K562 (cell line): ENCODE data around the gene PTPRU. TPM values are rescaled to one million over a fixed set of nuclear protein-coding genes. Genes with fewer than 3 reads are reported as not detected.

Experiments used
- ATAC-seq: fragments of 200-7000 bp; cut with Tn5 transposase; 3 replicates; pipeline ENCODE4 v1.9.1; 2020; ENCODE audit warnings: moderate library complexity
- BruUV-seq: library from RNA; stranded (reverse); fragments of 400-500 nt; replicated peaks from 2 replicates; lab custom pipeline; 2021; lab: Mats Ljungman, UMichigan
- CTCF ChIA-PET: fragments of 300-600 bp; formaldehyde crosslinking; extraction: SDS; loops from one replicate; lab custom pipeline; 2021; ENCODE audit warnings: low intra/inter-chr PET ratio; lab: Yijun Ruan, JAX
- POLR2A ChIA-PET: fragments of 300-600, 350-650 bp; sonication (Branson Sonifier 250); formaldehyde crosslinking; extraction: SDS; loops from one replicate; lab custom pipeline; 2021; ENCODE audit warnings: antibody characterized with exemption, inconsistent platforms; lab: Yijun Ruan, JAX
- DNase-seq, 4 experiments: peaks; one replicate each; pipeline versions ENCODE4 v3.0.0 to v3.0.0-alpha.2; 2011 to 2018; ENCODE audit warnings: low spot score in 3 of 4, mixed read lengths in 3 of 4; ENCODE audit errors: extremely low read depth in 1 of 4
- FAIRE-seq: peaks from 2 replicates; lab custom pipeline; 2011; peaks lifted over from hg19 to GRCh38; lab: Jason Lieb, UNC
- H2AFZ ChIP-seq: 2 replicates; pipeline ENCODE4 v1.6.0; 2011; ENCODE audit warnings: low read depth, low read length, control low read depth, inconsistent platforms
- H3K27ac ChIP-seq: fragments of 200-600 bp; 3 replicates; pipeline ENCODE4 v1.8.0; 2011; ENCODE audit warnings: low read depth, mild to moderate bottlenecking, control low read depth, inconsistent platforms, low read length, moderate library complexity, mixed read lengths; ENCODE audit errors: extremely low read depth
- H3K27me3 ChIP-seq, 2 experiments: fragments of 300-600 bp in 1 of 2; 2 replicates in 1 of 2; 3 replicates in 1 of 2; pipeline versions ENCODE4 v1.6.0 to v1.8.0; 2011; ENCODE audit warnings: inconsistent platforms in 2 of 2, low read length in 2 of 2, mild to moderate bottlenecking in 1 of 2, mixed read lengths in 1 of 2, moderate library complexity in 1 of 2; ENCODE audit not compliant: control insufficient read depth in 2 of 2, insufficient read depth in 2 of 2
- H3K36me3 ChIP-seq: fragments of 300-600 bp; 3 replicates; pipeline ENCODE4 v1.8.0; 2011; ENCODE audit warnings: mild to moderate bottlenecking, low read length, inconsistent platforms; ENCODE audit not compliant: control insufficient read depth, insufficient read depth
- H3K4me1 ChIP-seq, 2 experiments: fragments of 200-600 bp in 1 of 2; replicated peaks in 1 of 2; 2 replicates in 1 of 2; 3 replicates in 1 of 2; pipeline versions ENCODE4 v1.5.1 to v1.8.0; 2011; ENCODE audit warnings: inconsistent platforms in 2 of 2, low read length in 2 of 2, mild to moderate bottlenecking in 1 of 2, mixed read lengths in 1 of 2, moderate library complexity in 1 of 2; ENCODE audit not compliant: control insufficient read depth in 2 of 2, insufficient read depth in 2 of 2
- H3K4me2 ChIP-seq: 2 replicates; pipeline ENCODE4 v1.6.1; 2011; ENCODE audit warnings: low read length, control low read depth, inconsistent platforms, mixed read lengths; ENCODE audit not compliant: insufficient read depth
- H3K4me3 ChIP-seq: fragments of 200-600 bp; sonication (generic), shearing (Covaris generic); 2 replicates; pipeline ENCODE4 v1.5.1; 2016; ENCODE audit warnings: control low read depth, inconsistent platforms
- H3K79me2 ChIP-seq: fragments of 200-600 bp; 3 replicates; pipeline ENCODE4 v1.8.0; 2011; ENCODE audit warnings: low read length, inconsistent platforms; ENCODE audit not compliant: control insufficient read depth, insufficient read depth
- H3K9ac ChIP-seq, 2 experiments: 2 replicates each; pipeline versions ENCODE4 v1.6.0 to v1.6.1; 2011; ENCODE audit warnings: low read depth in 2 of 2, low read length in 2 of 2, control low read depth in 1 of 2, inconsistent platforms in 1 of 2, mild to moderate bottlenecking in 1 of 2, mixed read lengths in 1 of 2; ENCODE audit not compliant: insufficient read depth in 1 of 2
- H3K9me1 ChIP-seq: one replicate; pipeline ENCODE4 v1.6.0; 2011; ENCODE audit warnings: inconsistent platforms, mild to moderate bottlenecking, low read length, moderate library complexity; ENCODE audit not compliant: control insufficient read depth, insufficient read depth
- H3K9me3 ChIP-seq: replicated peaks from 2 replicates; pipeline ENCODE4 v1.5.1; 2011; ENCODE audit warnings: low read depth, low read length, inconsistent platforms; ENCODE audit not compliant: control insufficient read depth, insufficient read depth
- H4K20me1 ChIP-seq: replicated peaks from 2 replicates; pipeline ENCODE4 v1.6.1; 2011; ENCODE audit warnings: low read length, inconsistent platforms, mixed read lengths; ENCODE audit not compliant: control insufficient read depth, insufficient read depth
- C11orf30 ChIP-seq: fragments of 450-650 bp; IDR thresholded peaks from 2 replicates; pipeline ENCODE4 v1.6.1; 2016; ENCODE audit warnings: low read depth, mild to moderate bottlenecking
- ELF1 ChIP-seq: fragments of 200-800 bp; sonication (Bioruptor generic); IDR thresholded peaks from 2 replicates; pipeline ENCODE4 v1.6.1; 2016; ENCODE audit warnings: missing genetic modification characterization, missing compliant biosample characterization
- GABPB2 ChIP-seq: fragments of 250-450 bp; sonication (Bioruptor Pico); conservative IDR thresholded peaks from 2 replicates; pipeline ENCODE4 v1.5.1; 2021; ENCODE audit warnings: mild to moderate bottlenecking
- GATAD2B ChIP-seq: fragments of 450-650 bp; IDR thresholded peaks from 2 replicates; pipeline ENCODE4 v1.6.1; 2017; ENCODE audit warnings: mild to moderate bottlenecking, borderline replicate concordance
- KAT8 ChIP-seq: fragments of 450-650 bp; IDR thresholded peaks from 2 replicates; pipeline ENCODE4 v1.6.1; 2016; ENCODE audit warnings: low read depth, mild to moderate bottlenecking
- TBP ChIP-seq: optimal IDR thresholded peaks from 2 replicates; pipeline ENCODE3; 2011; ENCODE audit warnings: low read depth, low read length, improper control_type of control experiment
- TRIM24 ChIP-seq, 2 experiments: fragments of 450-650 bp; IDR thresholded peaks; 2 replicates each; pipeline ENCODE4 v1.6.1; 2016
- ZMIZ1 ChIP-seq, 2 experiments: fragments of 150-350 bp in 1 of 2; IDR thresholded peaks; 2 replicates each; pipeline ENCODE4 v1.6.1; 2012 to 2016; ENCODE audit warnings: low read depth in 2 of 2, low read length in 2 of 2, mild to moderate bottlenecking in 1 of 2, moderate library complexity in 1 of 2
- ZNF449 ChIP-seq: fragments of 250-450 bp; sonication (Bioruptor Pico); IDR thresholded peaks from 2 replicates; pipeline ENCODE4 v1.8.0; 2022; ENCODE audit warnings: moderate library complexity, mild to moderate bottlenecking, inconsistent platforms
- ZNF644 ChIP-seq: fragments of 200-800 bp; sonication (Bioruptor generic); IDR thresholded peaks from 2 replicates; pipeline ENCODE4 v1.6.1; 2016; ENCODE audit warnings: low read depth, missing genetic modification characterization, missing compliant biosample characterization
- in situ Hi-C: fragments of 300-500 bp; cut with MboI; formaldehyde crosslinking; loops from 4 replicates; pipeline ENCODE4 v1.15.0; 2018; ENCODE audit warnings: inconsistent platforms, mixed read lengths
- intact Hi-C: fragments of 100-400 bp; cut with micrococcal nuclease; formaldehyde crosslinking; loops from 2 replicates; pipeline ENCODE4 v1.14.2; 2022
- polyA plus RNA-seq, 8 experiments: library from polyadenylated mRNA; depleted of rRNA in 4 of 8; stranded (reverse) in 5 of 8; unstranded in 3 of 8; fragments of >200 nt; fragmentation: Nextera tagmentation in 2 of 8; fragmentation: Illumina TruSeq in 1 of 8; extraction: Ambion mirVana in 2 of 8; extraction: Trizol in 1 of 8; gene quantifications; 2 replicates each; pipeline versions ENCODE4 v1.2.1 to v1.2.3, GENCODE V29; 2011 to 2014; ENCODE audit warnings: inconsistent platforms in 1 of 8, missing spikeins in 1 of 8
- total RNA-seq, 7 experiments: library from RNA; depleted of rRNA in 6 of 7; stranded (reverse); fragments of >200 nt in 6 of 7; fragmentation: Illumina TruSeq in 2 of 7; extraction: Trizol in 2 of 7; gene quantifications; 2 replicates each; pipeline versions ENCODE4 v1.2.1 to v1.2.3, GENCODE V29; 2011 to 2021; ENCODE audit warnings: low replicate concordance in 1 of 7
- TF ChIP-seq, protein P1 (sequence below): fragments of 250-450 bp; sonication (Bioruptor Pico); IDR thresholded peaks from 2 replicates; pipeline ENCODE4 v1.5.0; 2020; ENCODE audit warnings: mild to moderate bottlenecking, borderline replicate concordance
- TF ChIP-seq, protein P2 (sequence below): IDR thresholded peaks from 2 replicates; pipeline ENCODE4 v1.6.1; 2016; ENCODE audit warnings: missing genetic modification characterization, missing compliant biosample characterization
- TF ChIP-seq, protein P3 (sequence below): fragments of 250-450 bp; sonication (Bioruptor Pico); IDR thresholded peaks from 2 replicates; pipeline ENCODE4 v1.5.1; 2021; ENCODE audit warnings: mild to moderate bottlenecking

The PTPRU gene
- total and polyA plus RNA-seq, 9 of the 15 experiments (the other 6 are each of a cell fraction or from before 2014, with no cell fraction given) = 0.01 to 2.9 (median 1.0) TPM

DNA sequence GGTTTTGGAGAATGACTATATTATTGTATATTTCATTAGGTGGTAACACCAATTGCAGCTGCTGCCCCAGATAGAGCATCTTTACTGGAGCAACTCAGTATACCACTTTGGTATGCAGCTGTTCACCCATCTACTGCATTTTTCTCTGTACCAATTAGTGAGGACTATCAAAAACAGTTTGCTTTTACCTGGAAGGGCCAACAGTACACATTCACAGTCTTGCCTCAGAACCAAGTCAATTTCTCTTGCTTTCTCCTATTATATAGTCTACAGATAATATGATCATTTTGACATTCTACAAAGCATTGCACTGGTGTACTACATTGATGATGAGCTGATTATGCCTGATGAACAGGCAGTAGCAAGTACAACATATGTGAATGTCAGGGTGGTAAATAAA, 99.3 kb downstream of the PTPRU start:
- ChIA-PET POLR2A (interaction anchor here (1.0 kb wide), 1 partner anchor 15 kb away, joined by 3 read pairs; no protein-coding TSS in a partner anchor), CTCF (no interaction called here)
- no peaks in the 10 kb centered on the region for H3K9me3 ChIP-seq
- no peak overlapping the region for H2AFZ ChIP-seq
- FAIRE-seq (no peak), ATAC-seq (no peak), DNase-seq (no peak)
- no peaks in the 10 kb centered on the region for H3K4me1 ChIP-seq
- H3K79me2 ChIP-seq = no peaks in the 10 kb centered on the region
- no peak overlapping the region for H3K4me3 ChIP-seq
- H3K9ac ChIP-seq = no peak overlapping the region
- H3K27ac ChIP-seq = no peak overlapping the region
- intact Hi-C loops (no loop called here), in situ Hi-C loops (no loop called here)
- no peaks in the 10 kb centered on the region for H3K36me3 ChIP-seq
- H4K20me1 ChIP-seq = no peaks in the 10 kb centered on the region
- no peak overlapping the region for H3K4me2 ChIP-seq
- peaks cover 3 to 9% of the 10 kb centered on the region in 2 experiments; a peak in 2 of 5 replicates for H3K27me3 ChIP-seq
- no TSS peak for BruUV-seq
- no peaks in the 10 kb centered on the region for H3K9me1 ChIP-seq
- TF ChIP-seq ZNF644 (tag) (no peak), C11orf30 (no peak), GATAD2B (no peak), ELF1 (tag) (no peak), ZMIZ1 (IDR thresholded peaks at IDR 0.05; ENCODE audit: low read depth in 2 of 2, low read length in 2 of 2) (no peak), GABPB2 (no peak), KAT8 (no peak), TRIM24 (IDR thresholded peaks at IDR 0.05) (no peak), ZNF449 (CRISPR knock-in tag) (no peak), TBP (no peak)
- TF ChIP-seq, protein P1, sequence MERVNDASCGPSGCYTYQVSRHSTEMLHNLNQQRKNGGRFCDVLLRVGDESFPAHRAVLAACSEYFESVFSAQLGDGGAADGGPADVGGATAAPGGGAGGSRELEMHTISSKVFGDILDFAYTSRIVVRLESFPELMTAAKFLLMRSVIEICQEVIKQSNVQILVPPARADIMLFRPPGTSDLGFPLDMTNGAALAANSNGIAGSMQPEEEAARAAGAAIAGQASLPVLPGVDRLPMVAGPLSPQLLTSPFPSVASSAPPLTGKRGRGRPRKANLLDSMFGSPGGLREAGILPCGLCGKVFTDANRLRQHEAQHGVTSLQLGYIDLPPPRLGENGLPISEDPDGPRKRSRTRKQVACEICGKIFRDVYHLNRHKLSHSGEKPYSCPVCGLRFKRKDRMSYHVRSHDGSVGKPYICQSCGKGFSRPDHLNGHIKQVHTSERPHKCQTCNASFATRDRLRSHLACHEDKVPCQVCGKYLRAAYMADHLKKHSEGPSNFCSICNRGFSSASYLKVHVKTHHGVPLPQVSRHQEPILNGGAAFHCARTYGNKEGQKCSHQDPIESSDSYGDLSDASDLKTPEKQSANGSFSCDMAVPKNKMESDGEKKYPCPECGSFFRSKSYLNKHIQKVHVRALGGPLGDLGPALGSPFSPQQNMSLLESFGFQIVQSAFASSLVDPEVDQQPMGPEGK (CRISPR knock-in tag) = no peak
- TF ChIP-seq, protein P2, sequence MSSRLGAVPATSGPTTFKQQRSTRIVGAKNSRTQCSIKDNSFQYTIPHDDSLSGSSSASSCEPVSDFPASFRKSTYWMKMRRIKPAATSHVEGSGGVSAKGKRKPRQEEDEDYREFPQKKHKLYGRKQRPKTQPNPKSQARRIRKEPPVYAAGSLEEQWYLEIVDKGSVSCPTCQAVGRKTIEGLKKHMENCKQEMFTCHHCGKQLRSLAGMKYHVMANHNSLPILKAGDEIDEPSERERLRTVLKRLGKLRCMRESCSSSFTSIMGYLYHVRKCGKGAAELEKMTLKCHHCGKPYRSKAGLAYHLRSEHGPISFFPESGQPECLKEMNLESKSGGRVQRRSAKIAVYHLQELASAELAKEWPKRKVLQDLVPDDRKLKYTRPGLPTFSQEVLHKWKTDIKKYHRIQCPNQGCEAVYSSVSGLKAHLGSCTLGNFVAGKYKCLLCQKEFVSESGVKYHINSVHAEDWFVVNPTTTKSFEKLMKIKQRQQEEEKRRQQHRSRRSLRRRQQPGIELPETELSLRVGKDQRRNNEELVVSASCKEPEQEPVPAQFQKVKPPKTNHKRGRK (tag) = no peak
- TF ChIP-seq, protein P3, sequence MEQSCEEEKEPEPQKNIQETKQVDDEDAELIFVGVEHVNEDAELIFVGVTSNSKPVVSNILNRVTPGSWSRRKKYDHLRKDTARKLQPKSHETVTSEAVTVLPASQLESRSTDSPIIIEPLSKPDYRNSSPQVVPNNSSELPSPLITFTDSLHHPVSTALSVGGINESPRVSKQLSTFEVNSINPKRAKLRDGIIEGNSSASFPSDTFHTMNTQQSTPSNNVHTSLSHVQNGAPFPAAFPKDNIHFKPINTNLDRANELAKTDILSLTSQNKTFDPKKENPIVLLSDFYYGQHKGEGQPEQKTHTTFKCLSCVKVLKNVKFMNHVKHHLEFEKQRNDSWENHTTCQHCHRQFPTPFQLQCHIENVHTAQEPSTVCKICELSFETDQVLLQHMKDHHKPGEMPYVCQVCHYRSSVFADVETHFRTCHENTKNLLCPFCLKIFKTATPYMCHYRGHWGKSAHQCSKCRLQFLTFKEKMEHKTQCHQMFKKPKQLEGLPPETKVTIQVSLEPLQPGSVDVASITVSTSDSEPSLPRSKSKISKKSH (CRISPR knock-in tag) = no peak
